KOPT-K1 (cell line): ENCODE measurements around the gene ZNF341.

ENCODE experiments used
- H3K27ac ChIP-seq: fragments of 200-600 bp; sonication (generic); 2 replicates; pipeline ENCODE4 v1.5.1; 2016; ENCODE audit warnings: antibody characterized with exemption, mild to moderate bottlenecking, low read depth, low read length; ENCODE audit not compliant: poor library complexity, severe bottlenecking
- H3K36me3 ChIP-seq: fragments of 200-600 bp; sonication (generic); 2 replicates; pipeline ENCODE4 v1.5.1; 2017; ENCODE audit warnings: antibody characterized with exemption, mild to moderate bottlenecking, low read length, moderate library complexity; ENCODE audit not compliant: insufficient read depth
- H3K9me3 ChIP-seq: fragments of 200-600 bp; sonication (generic); 2 replicates; pipeline ENCODE4 v1.5.1; 2017; ENCODE audit warnings: antibody characterized with exemption, low read length, mild to moderate bottlenecking; ENCODE audit not compliant: insufficient read depth, poor library complexity, severe bottlenecking

ZNF341 gene

DNA sequence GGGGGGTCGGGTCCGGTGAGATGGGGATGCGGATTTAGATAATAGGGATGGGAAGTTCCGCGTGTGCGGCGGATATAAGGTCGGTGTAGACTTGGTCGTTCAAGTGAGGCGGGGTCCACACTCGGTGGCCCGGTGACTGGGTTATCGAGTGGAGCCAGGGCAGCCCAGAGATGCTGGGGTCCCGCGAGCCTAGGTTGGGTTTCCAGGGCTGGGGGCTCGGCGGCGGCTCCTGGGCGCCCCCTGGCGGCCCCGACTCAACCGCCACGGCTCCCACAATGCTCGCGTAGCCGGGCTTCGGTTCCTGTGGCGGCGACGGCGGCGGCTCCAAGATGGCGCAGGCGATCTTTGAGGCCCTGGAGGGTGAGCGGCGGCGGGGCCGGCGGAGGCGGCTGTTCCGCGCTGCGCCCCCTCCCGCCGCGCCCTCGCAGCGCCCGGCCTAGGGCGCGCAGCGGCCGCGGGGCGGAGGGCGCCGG lies at the start of gene ZNF341:
ZNF341 (plus strand) TSS at position 304 of the 473 bp plus-strand sequence; CDS start at position 330, 26 bp downstream.
- H3K27ac ChIP-seq, result peak within 1 kb of the TSS; percentile 79
- no peaks in the 10 kb centered on the region for H3K36me3 ChIP-seq
- peaks cover 13% of the 10 kb centered on the region for H3K9me3 ChIP-seq

DNA sequence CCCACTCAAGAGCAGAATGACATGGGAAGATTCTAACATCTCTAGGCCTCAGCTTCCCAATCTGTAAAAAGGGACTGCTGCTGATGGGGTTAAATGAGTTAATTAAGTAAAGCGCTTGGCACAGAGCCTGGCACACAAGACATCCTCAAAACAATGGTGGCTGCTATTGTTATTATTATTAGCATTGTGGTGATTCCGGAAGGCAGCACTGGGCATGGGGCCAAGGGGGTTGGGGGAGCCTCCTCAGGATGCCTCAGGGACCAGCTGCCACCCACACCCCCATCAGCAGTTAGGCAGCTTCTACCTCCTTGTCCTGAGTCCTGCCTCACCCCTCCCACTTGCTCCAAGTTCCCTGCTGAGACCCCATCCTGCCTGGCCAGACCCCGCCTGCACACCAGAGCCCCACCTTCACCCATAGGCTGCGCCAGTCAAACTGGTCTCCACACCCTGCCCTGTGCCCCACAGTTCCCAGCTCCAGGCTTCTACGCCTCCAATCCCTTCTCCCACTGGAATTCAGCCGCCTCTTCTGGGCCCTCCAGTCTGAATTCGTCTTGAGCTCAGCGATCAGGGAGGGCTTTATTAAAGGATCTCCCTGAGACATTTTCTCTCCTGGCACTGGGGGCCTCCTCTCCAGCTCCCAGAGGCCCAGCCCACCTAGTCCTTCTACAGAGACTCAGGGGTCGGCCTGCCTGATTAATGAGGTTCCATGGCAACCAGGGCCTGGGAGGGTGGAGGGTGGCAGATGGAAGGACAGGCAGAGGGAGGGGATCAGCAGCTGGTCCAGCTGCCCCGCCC lies 47.1 kb upstream of the ZNF341 start:
- no peaks in the 10 kb centered on the region for H3K9me3 ChIP-seq
- peak overlapping the region; percentile 88 for H3K27ac ChIP-seq
- peaks cover 47% of the 10 kb centered on the region for H3K36me3 ChIP-seq

DNA sequence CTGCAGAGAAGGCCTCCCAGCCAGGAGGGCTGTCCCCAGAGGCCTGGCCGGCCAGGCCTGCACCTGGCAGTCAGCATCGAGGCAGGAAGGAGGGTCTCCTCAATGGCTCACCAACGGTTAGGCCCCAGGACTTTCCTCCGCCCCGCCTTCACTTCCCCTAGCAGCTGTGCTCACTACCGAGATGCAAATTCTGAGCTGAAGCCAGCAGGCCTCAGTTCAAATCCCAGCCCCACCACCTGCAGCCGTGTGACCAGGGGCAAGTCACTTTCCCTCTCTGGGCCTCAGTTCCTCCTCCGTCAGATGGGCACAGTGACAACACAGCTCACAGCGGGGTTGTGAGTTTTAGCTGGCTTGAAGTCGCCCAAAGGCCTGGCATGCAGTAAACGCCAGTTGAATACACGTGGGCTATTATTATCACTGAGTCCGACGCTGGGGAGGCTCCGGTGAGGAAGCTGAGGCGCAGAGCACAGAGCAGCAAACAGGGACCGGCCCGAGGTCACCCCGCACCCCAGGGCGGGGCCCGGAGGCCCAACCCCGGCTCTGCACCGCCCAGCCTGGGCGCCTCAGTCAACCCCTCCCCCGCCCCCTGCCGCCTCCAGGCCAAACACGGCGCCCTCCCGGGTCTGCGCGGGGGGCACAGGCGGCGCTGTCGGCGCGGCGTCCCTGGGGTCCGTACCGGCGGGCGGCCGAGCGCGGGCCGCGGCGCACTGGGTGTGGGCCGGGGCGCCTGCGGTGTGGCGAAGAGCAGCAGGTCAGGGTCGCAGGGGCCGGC lies 46.3 kb upstream of the ZNF341 start:
- Histone ChIP-seq H3K9me3 (no peaks in the 10 kb centered on the region), H3K27ac (peak overlapping the region; percentile 88), H3K36me3 (peaks cover 39% of the 10 kb centered on the region)

DNA sequence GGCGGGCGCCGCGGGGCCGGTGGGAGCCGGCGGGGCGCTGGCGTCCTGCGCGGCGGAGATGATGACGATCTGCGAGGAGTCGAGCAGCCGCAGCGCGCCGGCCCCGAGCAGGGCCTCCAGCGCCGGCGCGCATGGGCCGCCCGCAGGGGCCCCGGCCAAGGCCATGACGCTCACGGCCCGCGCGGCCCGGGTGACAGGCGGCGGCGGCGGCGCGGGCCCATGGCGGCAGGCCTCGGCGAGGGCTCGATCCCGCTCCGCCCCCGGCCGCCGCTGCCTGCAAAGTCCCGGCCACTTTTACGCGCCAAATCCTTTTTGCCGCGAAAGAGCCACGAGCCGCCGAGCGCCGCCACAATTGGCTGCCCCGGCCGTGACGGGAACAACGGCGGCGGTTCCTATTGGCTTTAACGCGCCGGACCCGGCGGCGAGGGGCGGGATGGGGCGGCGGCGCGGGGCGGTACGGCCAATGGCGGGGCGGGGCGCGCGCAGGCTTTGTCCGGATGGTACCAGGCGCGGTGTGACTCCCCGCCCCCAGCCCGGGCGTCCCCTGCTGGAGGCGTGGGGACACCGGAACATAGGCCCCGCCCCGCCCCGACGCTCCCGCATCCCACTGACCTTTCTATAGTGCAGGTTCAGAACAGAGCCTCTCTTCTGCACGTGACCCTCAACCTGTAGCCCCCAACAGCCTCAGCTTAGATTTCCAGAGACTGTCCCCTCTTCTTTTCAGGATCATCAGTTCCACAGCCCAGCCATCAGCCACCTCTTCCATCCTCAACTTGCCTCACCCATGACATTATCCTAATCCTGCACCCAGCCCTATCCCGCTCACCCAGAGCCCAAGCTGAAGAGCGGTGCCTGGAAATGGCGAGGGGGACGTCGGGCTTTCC lies 45.5 kb upstream of the ZNF341 start, which contains the start of gene E2F1:
E2F1 (minus strand) TSS at position 286 of the 884 bp plus-strand sequence; CDS start at position 165, 121 bp downstream.
- H3K27ac ChIP-seq, result peak within 1 kb of the TSS; percentile 88

DNA sequence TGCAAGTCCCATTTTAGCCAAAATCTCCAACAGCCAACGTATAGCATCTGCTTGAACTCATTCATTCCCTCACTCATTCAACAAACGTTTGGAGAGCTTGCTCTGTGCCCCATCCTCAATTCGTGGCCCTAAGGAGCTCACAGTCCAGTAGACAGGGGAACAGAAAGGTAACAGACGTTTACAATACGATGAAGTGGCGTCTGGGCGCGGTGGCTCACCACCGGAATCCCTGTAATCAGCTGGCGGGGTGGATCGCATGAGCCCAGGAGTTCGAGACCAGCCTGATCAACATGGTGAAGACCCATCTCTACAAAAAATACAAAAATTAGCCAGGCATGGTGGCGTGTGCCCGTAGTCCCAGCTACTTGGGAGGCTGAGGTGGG lies 44.8 kb upstream of the ZNF341 start:
- H3K36me3 ChIP-seq, result peaks cover 24% of the 10 kb centered on the region
- no peaks in the 10 kb centered on the region for H3K9me3 ChIP-seq
- peak overlapping the region; percentile 53 for H3K27ac ChIP-seq

More for the DNA sequence above, 45.5 kb upstream of the ZNF341 start, which contains the start of gene E2F1:
- H3K9me3 ChIP-seq, result no peaks in the 10 kb centered on the region
- H3K36me3 ChIP-seq, result peaks cover 31% of the 10 kb centered on the region

DNA sequence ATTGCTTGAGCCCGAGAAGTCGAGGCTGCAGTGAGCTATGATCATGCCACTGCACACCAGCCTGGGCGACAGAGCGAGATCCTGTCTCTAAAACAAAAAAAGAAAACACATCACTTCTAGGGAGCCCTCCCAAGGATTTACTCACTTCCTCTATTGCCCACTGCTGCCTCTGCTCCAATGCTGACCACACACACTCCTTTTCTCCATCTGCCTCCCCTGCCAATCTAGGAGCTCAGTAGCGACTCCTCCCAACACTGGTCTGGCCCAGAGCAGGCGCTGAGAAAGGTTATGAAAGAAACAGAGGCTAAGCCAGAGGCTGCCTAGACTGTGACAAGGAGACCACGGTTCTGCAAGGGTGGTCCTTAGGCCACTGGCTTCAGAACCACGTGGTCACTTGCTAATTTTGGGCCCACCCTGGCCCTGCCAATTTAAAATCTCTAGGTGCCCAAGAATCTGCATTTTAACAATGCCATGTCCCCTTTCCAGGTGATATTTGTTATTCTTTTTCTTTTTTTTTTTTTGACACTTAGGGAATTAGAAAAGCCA lies 44.4 kb upstream of the ZNF341 start:
- Histone ChIP-seq H3K27ac (no peak overlapping the region), H3K9me3 (no peaks in the 10 kb centered on the region), H3K36me3 (peaks cover 20% of the 10 kb centered on the region)

- H3K27ac ChIP-seq, result no peak overlapping the region
- peaks cover 11% of the 10 kb centered on the region for H3K36me3 ChIP-seq
- H3K9me3 ChIP-seq, result no peaks in the 10 kb centered on the region
These were observed 43.5 kb upstream of the ZNF341 start for GRCh38 chr20:33687993-33688937.

- Histone ChIP-seq H3K9me3 (no peaks in the 10 kb centered on the region), H3K36me3 (peaks cover 6% of the 10 kb centered on the region; the same call in 1 of the 2 replicates), H3K27ac (peak overlapping the region; percentile 45)
These were observed 42.8 kb upstream of the ZNF341 start for GRCh38 chr20:33688938-33689424.

DNA sequence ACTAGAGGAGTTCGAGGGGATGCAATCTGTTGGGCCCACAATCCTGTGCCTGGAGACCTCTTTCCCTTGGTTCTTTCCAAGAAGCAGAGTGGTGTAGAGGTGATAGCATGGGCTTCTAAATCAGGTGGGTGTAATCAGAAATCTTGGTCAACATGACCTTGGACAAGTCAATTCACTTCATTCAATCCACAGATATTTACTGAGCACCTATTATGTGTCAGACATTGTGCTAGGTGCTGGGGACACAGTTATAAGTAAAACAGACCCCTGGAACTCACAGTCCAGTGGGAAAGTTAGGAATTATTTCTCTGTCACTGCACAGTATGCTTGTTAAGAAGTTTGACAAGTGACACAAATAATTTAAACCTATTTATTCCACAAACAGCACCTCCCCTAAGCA lies 42.3 kb upstream of the ZNF341 start:
- Histone ChIP-seq H3K27ac (peak overlapping the region; percentile 45), H3K9me3 (no peaks in the 10 kb centered on the region)

DNA sequence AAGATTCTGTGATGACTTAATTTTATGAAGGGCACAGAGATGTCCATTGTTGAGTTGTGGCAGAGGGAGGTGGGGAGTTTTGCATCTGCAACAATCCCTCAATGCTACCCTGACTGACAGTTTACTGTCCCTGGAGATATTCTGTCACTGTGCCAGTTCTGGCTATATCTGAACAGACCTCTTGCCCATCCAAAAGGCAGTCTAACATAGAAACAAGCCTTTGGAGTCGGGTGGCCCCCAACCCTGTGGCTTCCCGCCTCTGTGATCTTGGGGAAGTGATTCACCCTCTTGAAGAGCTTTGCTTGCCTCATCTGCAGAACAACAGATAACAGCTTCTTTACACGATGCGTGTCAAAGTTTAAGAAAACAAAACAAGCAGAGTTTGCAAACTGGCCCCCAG lies 41.8 kb upstream of the ZNF341 start:
- Histone ChIP-seq H3K9me3 (no peaks in the 10 kb centered on the region), H3K36me3 (no peaks in the 10 kb centered on the region), H3K27ac (peak overlapping the region; percentile 45)

More for the DNA sequence above, 42.3 kb upstream of the ZNF341 start:
- peaks cover under 1% of the 10 kb centered on the region; the same call in 1 of the 2 replicates for H3K36me3 ChIP-seq

DNA sequence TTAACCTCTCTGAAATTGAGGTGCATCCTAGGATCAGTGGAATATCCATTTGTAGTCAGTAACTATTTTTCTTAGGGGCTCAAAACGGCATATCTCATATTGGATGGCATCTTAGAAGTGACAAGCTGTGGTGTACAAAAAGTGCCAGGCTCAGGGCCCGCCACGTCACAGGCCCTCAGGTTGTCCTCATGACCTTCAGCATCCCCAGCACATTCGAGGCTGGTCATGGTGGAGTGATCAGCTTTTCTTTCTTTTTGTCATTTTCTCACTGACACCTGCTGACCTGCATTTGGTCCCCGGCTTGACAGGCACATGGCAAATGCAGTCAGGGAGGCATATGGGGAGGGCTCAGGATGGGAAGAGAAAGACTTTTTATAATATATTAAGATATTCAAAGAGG lies 38.5 kb upstream of the ZNF341 start:
- no peaks in the 10 kb centered on the region for H3K36me3 ChIP-seq
- H3K9me3 ChIP-seq, result no peaks in the 10 kb centered on the region
- H3K27ac ChIP-seq, result no peak overlapping the region

GRCh38 chr20:33693741-33694638 lies 37.8 kb upstream of the ZNF341 start:
- Histone ChIP-seq H3K36me3 (no peaks in the 10 kb centered on the region), H3K27ac (no peak overlapping the region), H3K9me3 (no peaks in the 10 kb centered on the region)
